ENCODE results near the gene EOMES. TPM values are rescaled to one million over a fixed set of nuclear protein-coding genes. Genes with fewer than 3 reads are reported as not detected.

The EOMES gene
- total RNA-seq, 4 donors from 2014 or later, result 0.15 to 0.67 TPM; not detected in 2

DNA sequence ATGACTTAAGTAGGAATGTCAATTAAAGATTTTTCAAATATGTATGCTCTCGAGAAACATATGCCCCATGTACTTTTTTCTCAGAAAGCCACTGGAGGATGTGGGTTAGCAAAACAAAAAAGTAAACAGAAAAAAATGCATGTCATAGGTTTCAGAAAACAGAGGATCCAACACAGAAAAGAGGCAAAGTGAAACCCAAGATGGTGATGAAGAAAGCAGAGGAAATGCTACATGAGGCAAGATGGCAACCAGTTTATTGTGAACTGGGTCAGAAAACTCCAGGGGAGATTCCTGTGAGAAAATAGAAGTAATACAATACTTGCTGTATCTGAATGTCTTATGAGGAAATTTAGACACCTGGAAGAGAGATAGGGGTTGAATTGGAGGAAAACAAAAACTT lies 30.8 kb upstream of the EOMES start:
- Histone ChIP-seq H3K9me3 (no peaks in the 10 kb centered on the region), H3K4me3 (no peak overlapping the region), H3K36me3 (no peaks in the 10 kb centered on the region), H3K27me3 (peaks cover 7% of the 10 kb centered on the region), H3K4me1 (no peaks in the 10 kb centered on the region), H3K27ac (no peak overlapping the region)
- TF ChIP-seq EP300 (IDR thresholded peaks at IDR 0.05) (no peak), POLR2A (IDR thresholded peaks at IDR 0.05) (no peak), POLR2AphosphoS5 (IDR thresholded peaks at IDR 0.05) (no peak)
- TF ChIP-seq, protein P1, sequence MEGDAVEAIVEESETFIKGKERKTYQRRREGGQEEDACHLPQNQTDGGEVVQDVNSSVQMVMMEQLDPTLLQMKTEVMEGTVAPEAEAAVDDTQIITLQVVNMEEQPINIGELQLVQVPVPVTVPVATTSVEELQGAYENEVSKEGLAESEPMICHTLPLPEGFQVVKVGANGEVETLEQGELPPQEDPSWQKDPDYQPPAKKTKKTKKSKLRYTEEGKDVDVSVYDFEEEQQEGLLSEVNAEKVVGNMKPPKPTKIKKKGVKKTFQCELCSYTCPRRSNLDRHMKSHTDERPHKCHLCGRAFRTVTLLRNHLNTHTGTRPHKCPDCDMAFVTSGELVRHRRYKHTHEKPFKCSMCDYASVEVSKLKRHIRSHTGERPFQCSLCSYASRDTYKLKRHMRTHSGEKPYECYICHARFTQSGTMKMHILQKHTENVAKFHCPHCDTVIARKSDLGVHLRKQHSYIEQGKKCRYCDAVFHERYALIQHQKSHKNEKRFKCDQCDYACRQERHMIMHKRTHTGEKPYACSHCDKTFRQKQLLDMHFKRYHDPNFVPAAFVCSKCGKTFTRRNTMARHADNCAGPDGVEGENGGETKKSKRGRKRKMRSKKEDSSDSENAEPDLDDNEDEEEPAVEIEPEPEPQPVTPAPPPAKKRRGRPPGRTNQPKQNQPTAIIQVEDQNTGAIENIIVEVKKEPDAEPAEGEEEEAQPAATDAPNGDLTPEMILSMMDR (IDR thresholded peaks at IDR 0.05), result no peak
- WGBS, 2 donors (ENCODE audit: low coverage in 1 of 2), result 91 to 100% methylated on average over 1 of the region's 1 CpG
- ATAC-seq, result no peak

DNA sequence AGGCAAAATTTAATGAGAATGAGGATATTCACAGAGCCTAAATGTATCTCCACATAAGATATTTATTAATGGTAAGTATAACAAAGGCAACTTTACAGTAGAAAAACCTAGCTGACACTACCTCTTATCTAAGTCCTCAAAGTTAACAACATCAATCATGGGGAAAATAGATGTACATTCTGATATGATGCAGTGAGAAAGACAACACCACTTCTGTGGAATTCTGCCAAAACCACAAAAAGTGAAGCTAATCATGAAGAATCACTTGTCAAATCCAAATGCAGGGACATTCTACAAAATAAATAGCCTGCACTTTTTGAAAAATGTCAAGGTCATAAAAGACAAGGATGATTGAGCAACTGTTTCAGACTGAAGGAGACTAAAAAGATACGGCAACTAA lies 27.5 kb upstream of the EOMES start:
- H3K27me3 ChIP-seq, result peaks cover 7% of the 10 kb centered on the region
- H3K36me3 ChIP-seq, result no peaks in the 10 kb centered on the region
- no peaks in the 10 kb centered on the region for H3K4me1 ChIP-seq
- H3K9me3 ChIP-seq, result no peaks in the 10 kb centered on the region
- WGBS, 2 donors (ENCODE audit: low coverage in 1 of 2), result 43 to 63% methylated on average over 1 of the region's 1 CpG
- H3K4me3 ChIP-seq, result no peak overlapping the region
- no peak for TF ChIP-seq POLR2AphosphoS5 (IDR thresholded peaks at IDR 0.05)
- TF ChIP-seq, protein P1 (IDR thresholded peaks at IDR 0.05), result no peak
- no peak for TF ChIP-seq EP300 (IDR thresholded peaks at IDR 0.05)
- TF ChIP-seq POLR2A (IDR thresholded peaks at IDR 0.05), result no peak
- no peak overlapping the region for H3K27ac ChIP-seq
- no peak for ATAC-seq

DNA sequence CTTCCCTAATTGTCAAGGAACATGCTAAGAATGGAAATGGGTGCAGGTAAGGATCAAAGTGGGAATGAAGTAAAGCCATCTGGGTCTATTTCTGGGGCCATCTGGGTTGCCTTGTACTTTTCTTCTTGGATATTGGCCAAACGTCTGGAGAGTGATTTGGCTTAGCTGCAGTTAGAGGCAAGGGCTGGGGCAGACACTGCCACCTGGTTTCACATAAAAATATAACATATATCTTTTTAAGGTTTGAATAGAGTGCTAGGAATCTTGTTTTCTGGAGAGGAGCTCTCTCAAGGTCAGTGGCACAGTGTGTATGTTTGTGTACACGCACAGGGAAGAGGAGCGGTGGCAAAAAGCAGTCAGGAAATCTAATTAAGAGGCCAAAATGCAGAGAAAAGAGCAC lies 24.7 kb upstream of the EOMES start:
- H3K4me1 ChIP-seq, result no peaks in the 10 kb centered on the region
- 73 to 75% methylated on average over 3 of the region's 3 CpGs for WGBS, 2 donors (ENCODE audit: low coverage in 1 of 2)
- TF ChIP-seq EP300 (IDR thresholded peaks at IDR 0.05), result no peak
- no peak for TF ChIP-seq POLR2AphosphoS5 (IDR thresholded peaks at IDR 0.05)
- TF ChIP-seq, protein P1 (IDR thresholded peaks at IDR 0.05), result no peak
- TF ChIP-seq POLR2A (IDR thresholded peaks at IDR 0.05), result no peak
- peaks cover 15% of the 10 kb centered on the region for H3K27me3 ChIP-seq
- ATAC-seq, result no peak
- H3K9me3 ChIP-seq, result no peaks in the 10 kb centered on the region
- no peak overlapping the region for H3K27ac ChIP-seq
- no peak overlapping the region for H3K4me3 ChIP-seq
- no peaks in the 10 kb centered on the region for H3K36me3 ChIP-seq

DNA sequence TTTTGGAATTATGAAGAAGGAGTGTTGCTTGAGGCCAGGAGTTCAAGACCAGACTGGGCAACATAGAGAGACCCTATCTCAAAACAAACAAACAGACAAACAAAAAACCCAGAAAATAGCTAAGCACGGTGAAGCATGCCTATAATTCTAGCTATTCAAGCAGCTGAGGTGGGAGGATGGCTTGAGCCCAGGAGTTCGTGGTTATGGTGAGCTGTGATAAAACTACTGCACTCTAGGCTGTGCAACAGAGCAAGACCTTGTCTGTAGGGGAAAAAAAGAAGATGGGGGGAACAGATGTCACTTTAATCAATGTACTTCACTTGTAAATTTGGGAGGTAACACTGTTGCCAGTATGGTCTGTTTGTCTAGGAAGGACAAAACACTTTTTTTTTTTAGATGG lies 18.7 kb upstream of the EOMES start:
- TF ChIP-seq, protein P1 (IDR thresholded peaks at IDR 0.05), result no peak
- TF ChIP-seq EP300 (IDR thresholded peaks at IDR 0.05) (no peak), POLR2AphosphoS5 (IDR thresholded peaks at IDR 0.05) (no peak), POLR2A (IDR thresholded peaks at IDR 0.05) (no peak)
- H3K27ac ChIP-seq, result no peak overlapping the region
- ATAC-seq, result no peak
- no peaks in the 10 kb centered on the region for H3K9me3 ChIP-seq
- no peaks in the 10 kb centered on the region for H3K4me1 ChIP-seq
- H3K36me3 ChIP-seq, result no peaks in the 10 kb centered on the region
- WGBS, 2 donors (ENCODE audit: low coverage in 1 of 2), result 72 to 75% methylated on average over 2 of the region's 2 CpGs
- peaks cover 15% of the 10 kb centered on the region for H3K27me3 ChIP-seq
- no peak overlapping the region for H3K4me3 ChIP-seq

DNA sequence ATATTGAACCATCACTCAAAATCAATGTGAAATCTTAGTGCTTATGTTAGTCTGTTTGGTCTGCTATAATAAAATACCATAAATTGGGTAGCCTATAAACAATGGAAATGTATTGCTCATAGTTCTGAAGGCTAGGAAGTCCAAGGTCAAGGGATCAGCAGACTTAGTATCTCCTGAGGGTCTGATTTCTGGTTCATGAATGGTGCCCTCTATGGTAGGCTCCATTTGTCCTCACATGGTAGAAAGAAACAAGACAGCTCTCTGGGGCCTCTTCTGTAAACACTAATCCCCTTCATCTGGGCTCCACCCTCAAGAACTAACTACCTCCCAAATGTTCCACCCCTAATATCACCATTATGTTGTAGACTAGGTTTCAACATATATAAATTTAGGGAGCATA lies 15.0 kb upstream of the EOMES start:
- Histone ChIP-seq H3K36me3 (no peaks in the 10 kb centered on the region), H3K27ac (no peak overlapping the region), H3K27me3 (peaks cover 9% of the 10 kb centered on the region), H3K9me3 (no peaks in the 10 kb centered on the region), H3K4me1 (no peaks in the 10 kb centered on the region), H3K4me3 (no peak overlapping the region)
- TF ChIP-seq, protein P1 (IDR thresholded peaks at IDR 0.05), result no peak
- no peak for TF ChIP-seq EP300 (IDR thresholded peaks at IDR 0.05)
- TF ChIP-seq POLR2AphosphoS5 (IDR thresholded peaks at IDR 0.05), result no peak
- no peak for TF ChIP-seq POLR2A (IDR thresholded peaks at IDR 0.05)
- no peak for ATAC-seq

All from gastroesophageal sphincter (tissue), 4 donors.